ENCODE data around the gene MAST3.

DNA sequence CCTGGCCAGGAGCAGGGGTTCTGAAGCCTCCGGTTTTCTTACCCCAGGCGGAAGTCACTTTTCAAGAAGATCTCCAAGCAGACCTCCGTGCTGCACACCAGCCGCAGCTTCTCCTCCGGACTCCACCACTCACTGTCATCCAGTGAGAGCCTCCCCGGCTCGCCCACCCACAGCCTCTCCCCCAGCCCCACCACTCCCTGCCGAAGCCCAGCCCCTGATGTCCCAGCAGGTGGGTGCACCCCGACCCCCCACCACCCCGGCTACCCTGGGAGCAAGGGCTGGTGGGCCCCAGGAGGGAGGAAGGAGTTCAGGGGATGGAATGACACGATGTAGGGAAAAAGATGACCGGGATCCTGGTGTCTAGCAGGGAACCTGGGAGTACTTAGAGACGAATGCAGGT lies 49.8 kb downstream of the MAST3 start:
- TF ChIP-seq REPIN1 (tag by site-specific recombination; IDR thresholded peaks at IDR 0.05; ENCODE audit: low read depth) (no peak), ZNF10 (tag by site-specific recombination; IDR thresholded peaks at IDR 0.05) (no peak), ZNF121 (tag by site-specific recombination; IDR thresholded peaks at IDR 0.05) (no peak), ZNF214 (tag by site-specific recombination; IDR thresholded peaks at IDR 0.05; ENCODE audit: borderline replicate concordance) (no peak), ZBTB20 (tag by site-specific recombination; IDR thresholded peaks at IDR 0.05) (no peak), ZNF707 (tag by site-specific recombination; IDR thresholded peaks at IDR 0.05) (no peak), ZBTB8A (tag by site-specific recombination; IDR thresholded peaks at IDR 0.05) (no peak), ZNF558 (tag by site-specific recombination; IDR thresholded peaks at IDR 0.05) (no peak), SP7 (tag by site-specific recombination; IDR thresholded peaks at IDR 0.05) (no peak), ZNF366 (tag by site-specific recombination; conservative IDR thresholded peaks at IDR 0.05) (no peak)
- TF ChIP-seq, protein P1, sequence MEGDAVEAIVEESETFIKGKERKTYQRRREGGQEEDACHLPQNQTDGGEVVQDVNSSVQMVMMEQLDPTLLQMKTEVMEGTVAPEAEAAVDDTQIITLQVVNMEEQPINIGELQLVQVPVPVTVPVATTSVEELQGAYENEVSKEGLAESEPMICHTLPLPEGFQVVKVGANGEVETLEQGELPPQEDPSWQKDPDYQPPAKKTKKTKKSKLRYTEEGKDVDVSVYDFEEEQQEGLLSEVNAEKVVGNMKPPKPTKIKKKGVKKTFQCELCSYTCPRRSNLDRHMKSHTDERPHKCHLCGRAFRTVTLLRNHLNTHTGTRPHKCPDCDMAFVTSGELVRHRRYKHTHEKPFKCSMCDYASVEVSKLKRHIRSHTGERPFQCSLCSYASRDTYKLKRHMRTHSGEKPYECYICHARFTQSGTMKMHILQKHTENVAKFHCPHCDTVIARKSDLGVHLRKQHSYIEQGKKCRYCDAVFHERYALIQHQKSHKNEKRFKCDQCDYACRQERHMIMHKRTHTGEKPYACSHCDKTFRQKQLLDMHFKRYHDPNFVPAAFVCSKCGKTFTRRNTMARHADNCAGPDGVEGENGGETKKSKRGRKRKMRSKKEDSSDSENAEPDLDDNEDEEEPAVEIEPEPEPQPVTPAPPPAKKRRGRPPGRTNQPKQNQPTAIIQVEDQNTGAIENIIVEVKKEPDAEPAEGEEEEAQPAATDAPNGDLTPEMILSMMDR (tag by site-specific recombination; IDR thresholded peaks at IDR 0.05): no peak
- TF ChIP-seq, protein P2, sequence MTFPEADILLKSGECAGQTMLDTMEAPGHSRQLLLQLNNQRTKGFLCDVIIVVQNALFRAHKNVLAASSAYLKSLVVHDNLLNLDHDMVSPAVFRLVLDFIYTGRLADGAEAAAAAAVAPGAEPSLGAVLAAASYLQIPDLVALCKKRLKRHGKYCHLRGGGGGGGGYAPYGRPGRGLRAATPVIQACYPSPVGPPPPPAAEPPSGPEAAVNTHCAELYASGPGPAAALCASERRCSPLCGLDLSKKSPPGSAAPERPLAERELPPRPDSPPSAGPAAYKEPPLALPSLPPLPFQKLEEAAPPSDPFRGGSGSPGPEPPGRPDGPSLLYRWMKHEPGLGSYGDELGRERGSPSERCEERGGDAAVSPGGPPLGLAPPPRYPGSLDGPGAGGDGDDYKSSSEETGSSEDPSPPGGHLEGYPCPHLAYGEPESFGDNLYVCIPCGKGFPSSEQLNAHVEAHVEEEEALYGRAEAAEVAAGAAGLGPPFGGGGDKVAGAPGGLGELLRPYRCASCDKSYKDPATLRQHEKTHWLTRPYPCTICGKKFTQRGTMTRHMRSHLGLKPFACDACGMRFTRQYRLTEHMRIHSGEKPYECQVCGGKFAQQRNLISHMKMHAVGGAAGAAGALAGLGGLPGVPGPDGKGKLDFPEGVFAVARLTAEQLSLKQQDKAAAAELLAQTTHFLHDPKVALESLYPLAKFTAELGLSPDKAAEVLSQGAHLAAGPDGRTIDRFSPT (tag by site-specific recombination; IDR thresholded peaks at IDR 0.05): no peak
- TF ChIP-seq, protein P3, sequence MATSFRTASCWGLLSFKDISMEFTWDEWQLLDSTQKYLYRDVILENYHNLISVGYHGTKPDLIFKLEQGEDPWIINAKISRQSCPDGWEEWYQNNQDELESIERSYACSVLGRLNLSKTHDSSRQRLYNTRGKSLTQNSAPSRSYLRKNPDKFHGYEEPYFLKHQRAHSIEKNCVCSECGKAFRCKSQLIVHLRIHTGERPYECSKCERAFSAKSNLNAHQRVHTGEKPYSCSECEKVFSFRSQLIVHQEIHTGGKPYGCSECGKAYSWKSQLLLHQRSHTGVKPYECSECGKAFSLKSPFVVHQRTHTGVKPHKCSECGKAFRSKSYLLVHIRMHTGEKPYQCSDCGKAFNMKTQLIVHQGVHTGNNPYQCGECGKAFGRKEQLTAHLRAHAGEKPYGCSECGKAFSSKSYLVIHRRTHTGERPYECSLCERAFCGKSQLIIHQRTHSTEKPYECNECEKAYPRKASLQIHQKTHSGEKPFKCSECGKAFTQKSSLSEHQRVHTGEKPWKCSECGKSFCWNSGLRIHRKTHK (tag by site-specific recombination; IDR thresholded peaks at IDR 0.05): no peak
- TF ChIP-seq, protein P4, sequence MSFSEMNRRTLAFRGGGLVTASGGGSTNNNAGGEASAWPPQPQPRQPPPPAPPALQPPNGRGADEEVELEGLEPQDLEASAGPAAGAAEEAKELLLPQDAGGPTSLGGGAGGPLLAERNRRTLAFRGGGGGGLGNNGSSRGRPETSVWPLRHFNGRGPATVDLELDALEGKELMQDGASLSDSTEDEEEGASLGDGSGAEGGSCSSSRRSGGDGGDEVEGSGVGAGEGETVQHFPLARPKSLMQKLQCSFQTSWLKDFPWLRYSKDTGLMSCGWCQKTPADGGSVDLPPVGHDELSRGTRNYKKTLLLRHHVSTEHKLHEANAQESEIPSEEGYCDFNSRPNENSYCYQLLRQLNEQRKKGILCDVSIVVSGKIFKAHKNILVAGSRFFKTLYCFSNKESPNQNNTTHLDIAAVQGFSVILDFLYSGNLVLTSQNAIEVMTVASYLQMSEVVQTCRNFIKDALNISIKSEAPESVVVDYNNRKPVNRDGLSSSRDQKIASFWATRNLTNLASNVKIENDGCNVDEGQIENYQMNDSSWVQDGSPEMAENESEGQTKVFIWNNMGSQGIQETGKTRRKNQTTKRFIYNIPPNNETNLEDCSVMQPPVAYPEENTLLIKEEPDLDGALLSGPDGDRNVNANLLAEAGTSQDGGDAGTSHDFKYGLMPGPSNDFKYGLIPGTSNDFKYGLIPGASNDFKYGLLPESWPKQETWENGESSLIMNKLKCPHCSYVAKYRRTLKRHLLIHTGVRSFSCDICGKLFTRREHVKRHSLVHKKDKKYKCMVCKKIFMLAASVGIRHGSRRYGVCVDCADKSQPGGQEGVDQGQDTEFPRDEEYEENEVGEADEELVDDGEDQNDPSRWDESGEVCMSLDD (tag by site-specific recombination; IDR thresholded peaks at IDR 0.05): no peak

Measured in HEK293 (cell line).